Loucy (cell line): Measurements from ENCODE around the gene AMER2.

Source experiments
- H2AFZ ChIP-seq: fragments of 200-600 bp; sonication (generic); 2 replicates; pipeline ENCODE4 v1.6.0; 2016; ENCODE audit warnings: antibody characterized with exemption, mild to moderate bottlenecking, low read length, moderate library complexity
- H3F3A ChIP-seq: fragments of 200-600 bp; 2 replicates; pipeline ENCODE4 v1.6.0; 2016; ENCODE audit warnings: antibody characterized with exemption, low read depth, mild to moderate bottlenecking
- H3K27me3 ChIP-seq: fragments of 200-600 bp; sonication (generic); 2 replicates; pipeline ENCODE4 v1.6.1; 2014; ENCODE audit warnings: low read length, mild to moderate bottlenecking; ENCODE audit not compliant: insufficient read depth, poor library complexity, severe bottlenecking
- H3K36me3 ChIP-seq: fragments of 200-600 bp; sonication (generic); 2 replicates; pipeline ENCODE4 v1.6.1; 2016; ENCODE audit warnings: low read length; ENCODE audit not compliant: insufficient read depth
- H3K4me1 ChIP-seq: fragments of 200-600 bp; sonication (generic); 2 replicates; pipeline ENCODE4 v1.5.1; 2014; ENCODE audit warnings: low read length, mild to moderate bottlenecking; ENCODE audit not compliant: insufficient read depth, poor library complexity, severe bottlenecking
- H3K4me2 ChIP-seq: fragments of 200-600 bp; sonication (generic); 2 replicates; pipeline ENCODE4 v1.6.0; 2014; ENCODE audit warnings: antibody characterized with exemption, low read length, low read depth, mild to moderate bottlenecking; ENCODE audit not compliant: poor library complexity, severe bottlenecking
- H3K4me3 ChIP-seq: fragments of 200-600 bp; sonication (generic); 2 replicates; pipeline ENCODE4 v1.5.1; 2014; ENCODE audit warnings: low read length, mild to moderate bottlenecking, mixed read lengths; ENCODE audit not compliant: poor library complexity, severe bottlenecking
- H3K79me2 ChIP-seq: fragments of 200-600 bp; sonication (generic); 2 replicates; pipeline ENCODE4 v1.6.1; 2014; ENCODE audit warnings: low read length; ENCODE audit not compliant: insufficient read depth
- H3K9ac ChIP-seq: fragments of 200-600 bp; sonication (generic); 2 replicates; pipeline ENCODE4 v1.6.0; 2014; ENCODE audit warnings: mild to moderate bottlenecking, low read depth, low read length, moderate library complexity; ENCODE audit not compliant: poor library complexity, severe bottlenecking
- H3K9me2 ChIP-seq: fragments of 200-600 bp; sonication (generic); replicated peaks from 2 replicates; pipeline ENCODE4 v1.6.1; 2016; ENCODE audit warnings: low read depth, low read length, mixed read lengths
- H3K9me3 ChIP-seq: fragments of 200-600 bp; sonication (generic); 2 replicates; pipeline ENCODE4 v1.6.1; 2014; ENCODE audit warnings: mild to moderate bottlenecking, antibody characterized with exemption, low read length, low read depth; ENCODE audit not compliant: insufficient read depth
- H4K20me1 ChIP-seq: fragments of 200-600 bp; sonication (generic); 2 replicates; pipeline ENCODE4 v1.6.0; 2014; ENCODE audit warnings: antibody characterized with exemption, low read length, mild to moderate bottlenecking; ENCODE audit not compliant: insufficient read depth, poor library complexity, severe bottlenecking
- CTCF ChIP-seq: fragments of 200-600 bp; sonication (generic); conservative IDR thresholded peaks from 2 replicates; pipeline ENCODE4 v1.5.1; 2014; ENCODE audit warnings: mild to moderate bottlenecking, antibody characterized with exemption, low read length
- EZH2phosphoT487 ChIP-seq: fragments of 200-600 bp; IDR thresholded peaks from 2 replicates; pipeline ENCODE4 v1.6.1; 2018; ENCODE audit warnings: antibody characterized with exemption, mild to moderate bottlenecking, moderate library complexity, borderline replicate concordance

AMER2 gene

GRCh38 chr13:25179011-25179410 lies 6.9 kb upstream of the AMER2 start:
- H2AFZ ChIP-seq: no peak overlapping the region
- H3K36me3 ChIP-seq: no peaks in the 10 kb centered on the region
- TF ChIP-seq EZH2phosphoT487: no peak
- TF ChIP-seq CTCF: no peak
- H3K9me3 ChIP-seq: no peaks in the 10 kb centered on the region
- peaks cover 3% of the 10 kb centered on the region for H3K27me3 ChIP-seq
- no peaks in the 10 kb centered on the region for H3K79me2 ChIP-seq
- H3K9me2 ChIP-seq: no peaks in the 10 kb centered on the region
- no peak overlapping the region for H3K4me2 ChIP-seq
- H3K4me3 ChIP-seq: no peak overlapping the region
- no peaks in the 10 kb centered on the region for H3F3A ChIP-seq
- H3K4me1 ChIP-seq: no peaks in the 10 kb centered on the region
- no peaks in the 10 kb centered on the region for H4K20me1 ChIP-seq
- no peak overlapping the region for H3K9ac ChIP-seq

- Histone ChIP-seq H3K36me3 (no peaks in the 10 kb centered on the region), H3K4me2 (no peak overlapping the region), H3K9me2 (no peaks in the 10 kb centered on the region), H3K9me3 (no peaks in the 10 kb centered on the region), H4K20me1 (no peaks in the 10 kb centered on the region), H2AFZ (no peak overlapping the region), H3K27me3 (peaks cover 3% of the 10 kb centered on the region), H3K9ac (no peak overlapping the region), H3K4me3 (no peak overlapping the region), H3K4me1 (no peaks in the 10 kb centered on the region), H3K79me2 (no peaks in the 10 kb centered on the region), H3F3A (no peaks in the 10 kb centered on the region)
- TF ChIP-seq EZH2phosphoT487 (no peak), CTCF (no peak)
Observed at GRCh38 chr13:25178070-25178469, 6.0 kb upstream of the AMER2 start.

- Histone ChIP-seq H3K4me3 (no peak overlapping the region), H3K9me3 (no peaks in the 10 kb centered on the region), H3K4me2 (no peak overlapping the region), H4K20me1 (no peaks in the 10 kb centered on the region), H3F3A (no peaks in the 10 kb centered on the region), H2AFZ (no peak overlapping the region), H3K9ac (no peak overlapping the region), H3K36me3 (no peaks in the 10 kb centered on the region), H3K4me1 (no peaks in the 10 kb centered on the region), H3K9me2 (no peaks in the 10 kb centered on the region), H3K27me3 (peaks cover 3% of the 10 kb centered on the region), H3K79me2 (no peaks in the 10 kb centered on the region)
- TF ChIP-seq CTCF (no peak), EZH2phosphoT487 (no peak)
Observed at GRCh38 chr13:25177636-25178035, 5.5 kb upstream of the AMER2 start.
